NCI-H2081 treated with DMSO at 0.1 percent for 48 hours (cell line): ENCODE measurements around the gene CAB39.
"Not testable (repeated sequence)": the region's sequence is repeated elsewhere in the genome, so short reads cannot be mapped to it uniquely, and the experiment has no call there.

Experiments
- DNase-seq: peaks from one replicate; lab custom pipeline; 2025; lab: John Stamatoyannopoulos, UW

Gene CAB39

GRCh38 chr2:230684270-230685168, 28.1 kb upstream of the CAB39 start:
- DNase-seq, result no peak

DNA sequence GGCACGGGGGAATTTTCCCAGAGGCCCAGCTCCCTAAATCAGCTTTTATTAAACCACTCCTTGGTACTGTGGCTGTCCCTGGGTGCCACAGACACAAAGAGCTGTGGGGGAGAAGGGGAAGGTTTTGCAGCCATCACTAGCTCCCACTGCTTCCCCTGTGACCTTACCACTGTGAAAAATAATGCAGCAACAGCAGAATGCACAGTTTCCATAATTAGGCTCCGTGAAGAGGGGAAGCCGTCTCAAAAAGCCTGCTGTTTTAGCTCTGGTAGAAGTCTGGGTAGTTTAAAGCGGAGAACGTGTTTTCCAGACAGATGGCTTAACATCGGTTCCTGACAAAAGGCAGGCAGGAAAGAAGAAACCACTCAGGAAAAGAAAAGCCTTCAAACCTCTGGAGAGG, 27.5 kb upstream of the CAB39 start:
- no peak for DNase-seq

DNA sequence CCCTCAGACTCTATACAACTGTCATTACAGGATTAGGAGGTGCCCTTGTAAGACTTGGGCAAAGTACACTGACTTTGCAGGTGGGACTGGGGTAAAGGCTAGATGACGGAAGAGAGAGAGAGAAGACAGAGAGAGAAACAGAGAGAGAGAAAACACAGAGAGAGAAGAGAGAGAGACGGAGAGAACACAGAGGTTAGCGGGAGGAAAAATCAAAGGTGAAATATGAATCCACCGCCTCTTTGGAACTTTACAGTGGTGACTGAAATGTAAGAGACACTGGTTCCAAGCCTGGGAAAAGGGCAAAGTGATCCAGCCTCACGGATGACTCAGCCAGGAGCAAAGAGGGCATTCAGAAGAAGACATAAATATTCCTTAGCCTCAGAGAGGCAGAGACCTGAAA, 25.1 kb upstream of the CAB39 start:
- DNase-seq, result no peak

- no peak for DNase-seq
These were observed 24.2 kb upstream of the CAB39 start for GRCh38 chr2:230688490-230688889.

GRCh38 chr2:230690439-230690838, 22.2 kb upstream of the CAB39 start:
- DNase-seq, result no peak

DNA sequence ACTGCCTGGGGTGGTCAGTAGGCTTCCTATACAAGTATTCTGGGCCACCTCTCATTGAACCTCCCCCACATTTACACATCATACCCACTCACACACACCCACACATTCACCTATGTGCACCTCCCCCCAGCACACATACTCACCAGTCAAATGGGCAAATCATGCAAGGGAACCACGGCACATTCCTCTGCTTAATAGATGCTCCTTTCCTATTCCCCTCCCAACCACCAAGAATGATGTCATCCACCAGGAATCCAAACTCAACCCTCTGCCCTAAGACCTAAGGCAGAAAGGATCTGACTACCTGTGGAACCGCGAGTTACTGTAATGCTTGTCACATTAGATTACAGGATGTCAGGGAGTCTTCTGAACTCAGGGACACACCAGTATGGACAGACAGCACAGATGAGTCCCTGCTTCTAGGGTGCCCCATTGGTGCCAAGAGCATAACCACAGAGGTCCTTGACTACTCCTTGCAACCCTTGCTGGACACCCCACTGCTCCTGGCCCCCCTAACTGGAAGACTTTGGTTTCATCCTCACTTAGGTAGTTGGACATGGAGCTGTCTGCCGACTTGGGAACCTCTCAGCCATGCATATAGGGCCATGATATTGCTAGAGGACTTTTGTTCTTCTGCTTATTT, 21.5 kb upstream of the CAB39 start:
- no peak for DNase-seq

GRCh38 chr2:230692760-230693159, 19.9 kb upstream of the CAB39 start:
- DNase-seq, result no peak

GRCh38 chr2:230693411-230693810, 19.2 kb upstream of the CAB39 start:
- no peak for DNase-seq

- no peak for DNase-seq
These were observed 18.4 kb upstream of the CAB39 start for GRCh38 chr2:230694241-230694640.

DNA sequence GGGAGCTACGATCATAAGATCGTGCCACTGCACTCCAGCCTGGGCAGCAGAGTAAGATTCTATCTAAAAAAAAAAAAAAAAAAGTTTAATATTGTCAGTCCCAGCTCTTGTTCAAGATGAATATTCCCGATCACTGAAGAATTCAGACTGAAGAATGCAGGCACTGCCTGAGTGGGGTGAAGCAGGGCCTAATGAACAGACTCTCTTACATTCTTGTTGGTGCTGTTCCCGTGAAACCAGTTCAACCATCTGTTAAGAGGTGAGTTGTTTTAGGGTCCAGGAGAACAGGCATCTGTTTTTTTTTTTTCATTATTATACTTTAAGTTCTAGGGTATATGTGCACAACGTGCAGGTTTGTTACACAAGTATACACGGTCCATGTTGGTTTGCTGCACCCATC, 17.1 kb upstream of the CAB39 start:
- no peak for DNase-seq

- no peak for DNase-seq
These were observed 16.0 kb upstream of the CAB39 start for GRCh38 chr2:230696670-230697069.

GRCh38 chr2:230697676-230698075, 15.0 kb upstream of the CAB39 start:
- DNase-seq, result no peak

DNA sequence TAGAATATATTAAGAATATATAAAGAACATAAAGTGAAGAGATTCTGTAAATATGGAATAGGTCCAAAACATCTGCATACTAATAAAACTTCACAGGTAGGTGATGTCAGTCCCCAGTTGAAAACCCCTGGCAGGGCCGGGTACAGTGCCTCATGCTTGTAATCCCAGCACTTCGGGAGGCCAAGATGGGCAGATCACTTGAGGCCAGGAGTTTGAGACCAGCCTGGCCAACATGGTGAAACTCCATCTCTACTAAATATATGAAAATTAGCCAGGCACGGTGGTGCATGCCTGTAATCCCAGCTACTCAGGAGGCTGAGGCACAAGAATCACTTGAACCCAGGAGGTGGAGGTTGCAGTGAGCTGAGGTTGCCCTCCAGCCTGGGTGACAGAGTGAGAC, 13.9 kb upstream of the CAB39 start:
- DNase-seq, result not testable (repeated sequence)

GRCh38 chr2:230700447-230700846, 12.2 kb upstream of the CAB39 start:
- DNase-seq, result no peak

DNA sequence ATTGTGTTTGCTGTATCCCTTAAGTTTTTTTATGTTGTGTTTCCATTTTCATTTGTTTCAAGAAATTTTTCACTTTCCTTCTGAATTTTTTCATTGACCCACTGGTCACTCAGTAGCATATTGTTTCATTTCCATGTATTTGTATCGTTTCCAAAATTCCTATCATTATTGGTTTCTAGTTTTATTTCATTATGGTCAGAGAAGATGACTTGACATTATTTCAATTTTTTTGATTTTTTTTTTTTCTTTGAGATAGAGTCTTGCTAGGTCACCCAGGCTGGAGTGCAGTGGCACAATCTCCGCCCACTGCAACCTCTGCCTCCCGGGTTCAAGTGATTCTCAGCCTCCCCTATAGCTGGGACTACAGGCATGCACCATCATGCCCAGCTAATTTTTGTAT, 11.3 kb upstream of the CAB39 start:
- DNase-seq, result no peak

DNA sequence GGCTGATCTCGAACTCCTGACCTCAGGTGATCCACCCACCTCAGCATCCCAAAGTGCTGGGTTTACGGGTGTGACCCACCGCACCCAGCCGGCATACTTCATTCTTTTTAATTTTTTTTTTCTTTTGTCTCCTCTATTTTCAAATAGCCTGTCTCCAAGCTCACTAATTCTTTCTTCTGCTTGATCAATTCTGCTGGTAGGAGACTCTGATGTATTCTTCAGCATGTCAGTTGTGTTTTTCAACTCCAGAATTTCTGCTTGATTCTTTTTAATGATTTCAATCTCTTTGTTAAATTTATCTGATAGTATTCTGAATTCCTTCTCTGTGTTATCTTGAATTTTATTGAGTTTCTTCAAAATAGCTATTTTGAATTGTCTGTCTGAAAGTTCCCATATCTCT, 10.2 kb upstream of the CAB39 start:
- not testable (repeated sequence) for DNase-seq

- no peak for DNase-seq
These were observed 9.1 kb upstream of the CAB39 start for GRCh38 chr2:230703514-230703913.

- no peak for DNase-seq
These were observed 6.6 kb upstream of the CAB39 start for GRCh38 chr2:230706053-230706521.

GRCh38 chr2:230706966-230707365, 5.7 kb upstream of the CAB39 start:
- DNase-seq, result no peak

DNA sequence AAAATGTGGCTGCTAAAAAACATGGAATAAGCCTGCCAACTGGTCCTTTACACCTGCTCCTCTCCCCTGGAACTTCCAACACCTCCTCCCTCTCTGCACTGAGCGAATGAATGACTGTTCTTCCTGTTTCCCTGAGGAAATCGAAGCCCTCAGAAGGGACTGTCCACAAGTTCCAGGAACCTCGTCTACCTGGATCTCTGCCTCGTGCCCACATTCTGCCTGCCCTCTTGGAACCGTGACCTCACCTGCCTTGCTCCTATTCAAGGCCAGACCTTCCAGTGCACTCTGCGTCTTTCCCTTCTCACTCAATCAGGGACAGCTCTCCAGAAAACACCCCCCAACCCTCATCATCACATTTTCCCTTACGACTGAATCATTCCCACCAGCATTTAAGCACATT, 4.4 kb upstream of the CAB39 start:
- no peak for DNase-seq

DNA sequence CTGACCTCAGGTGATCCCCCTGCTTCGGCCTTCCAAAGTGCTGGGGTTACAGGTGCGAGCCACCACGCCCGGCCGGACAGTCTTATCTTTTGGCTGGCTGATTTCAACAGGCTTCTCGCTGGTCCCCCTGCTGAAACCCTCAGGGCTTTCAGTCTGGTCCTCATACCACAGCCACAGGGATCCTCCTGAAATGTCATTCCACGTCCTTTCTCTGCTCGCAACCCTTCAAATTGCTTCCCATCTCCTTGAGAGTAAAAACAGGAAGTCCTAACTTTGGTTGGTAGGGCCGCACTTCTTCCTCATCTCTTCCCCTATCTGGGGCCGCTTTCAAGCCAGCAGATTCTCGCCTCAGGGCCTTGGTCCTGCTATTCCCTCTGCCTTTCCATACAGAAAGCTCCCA, 1.4 kb upstream of the CAB39 start:
- no peak for DNase-seq

- no peak for DNase-seq
These were observed 891 bp downstream of the CAB39 start for GRCh38 chr2:230713331-230714135.

DNA sequence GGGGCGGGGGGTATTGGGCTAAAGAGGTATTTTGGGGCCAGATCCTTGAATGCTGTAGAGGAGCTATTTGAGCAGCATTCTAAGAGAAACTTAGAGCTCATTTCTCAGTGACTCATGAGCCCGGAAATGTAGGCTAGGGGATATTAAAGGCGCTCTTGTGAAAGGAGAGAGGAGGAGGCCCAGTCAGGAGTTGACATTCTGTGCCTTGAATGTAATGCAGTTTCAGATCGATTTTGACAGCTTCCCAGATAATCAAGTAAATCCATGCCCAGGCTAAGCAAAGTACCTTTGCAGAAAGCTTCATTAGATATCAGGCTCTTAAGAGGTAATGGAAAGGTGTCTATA, 1.5 kb downstream of the CAB39 start:
- no peak for DNase-seq
